CD4-positive, alpha-beta memory T cell (primary cell): ENCODE measurements around the gene KLK1. TPM values are rescaled to one million over a fixed set of nuclear protein-coding genes. Genes with fewer than 3 reads are reported as not detected.

Experiments used
- CTCF ChIA-PET: fragments of 350-600 bp; sonication (Branson Sonifier 250); formaldehyde crosslinking; loops from one replicate; lab custom pipeline; 2021; ENCODE audit warnings: inconsistent platforms; ENCODE audit not compliant: partially characterized antibody; lab: Charles Lee
- POLR2A ChIA-PET: fragments of 350-600 bp; sonication (Branson Sonifier 250); formaldehyde crosslinking; loops from one replicate; lab custom pipeline; 2021; ENCODE audit not compliant: partially characterized antibody; lab: Charles Lee
- DNase-seq, 5 donors: peaks; one replicate each; pipeline versions ENCODE4 v3.0.0 to v3.0.0-alpha.2; 2020 to 2022; ENCODE audit warnings: mixed read lengths in 1 of 5
- H3K27ac ChIP-seq: one replicate; pipeline ENCODE4 v1.7.0; 2013; ENCODE audit warnings: low read depth, low read length
- H3K27me3 ChIP-seq: 2 replicates; pipeline ENCODE4 v1.7.0; 2013; ENCODE audit warnings: mild to moderate bottlenecking, low read length, moderate library complexity; ENCODE audit not compliant: insufficient read depth
- H3K36me3 ChIP-seq: 2 replicates; pipeline ENCODE4 v1.7.0; 2013; ENCODE audit warnings: mild to moderate bottlenecking, low read length, moderate library complexity; ENCODE audit not compliant: insufficient read depth
- H3K4me1 ChIP-seq: 2 replicates; pipeline ENCODE4 v1.7.0; 2013; ENCODE audit warnings: mild to moderate bottlenecking, low read length, moderate library complexity; ENCODE audit not compliant: insufficient read depth
- H3K4me3 ChIP-seq, 2 donors: one replicate each; pipeline ENCODE4 v1.7.0; 2013; ENCODE audit warnings: low read length in 2 of 2, mild to moderate bottlenecking in 1 of 2
- H3K9me3 ChIP-seq, 2 donors: one replicate each; pipeline ENCODE4 v1.7.0; 2013; ENCODE audit warnings: low read length in 2 of 2, control low read depth in 1 of 2; ENCODE audit not compliant: control insufficient read depth in 1 of 2
- H3K27ac Mint-ChIP-seq, 7 donors: one replicate each; pipeline ENCODE4 v1.8.0; 2020 to 2021; ENCODE audit warnings: mixed read lengths in 7 of 7, mild to moderate bottlenecking in 6 of 7, inconsistent platforms in 3 of 7, moderate library complexity in 3 of 7
- H3K27me3 Mint-ChIP-seq, 2 donors: one replicate each; pipeline ENCODE4 v1.8.0; 2020 to 2021; ENCODE audit warnings: mixed read lengths in 2 of 2
- H3K36me3 Mint-ChIP-seq, 2 donors: one replicate each; pipeline ENCODE4 v1.8.0; 2020 to 2021; ENCODE audit warnings: mixed read lengths in 2 of 2, inconsistent platforms in 1 of 2, mild to moderate bottlenecking in 1 of 2
- H3K4me1 Mint-ChIP-seq, 4 donors: one replicate each; pipeline ENCODE4 v1.8.0; 2020 to 2021; ENCODE audit warnings: mixed read lengths in 4 of 4, mild to moderate bottlenecking in 1 of 4
- H3K4me3 Mint-ChIP-seq, 8 donors: one replicate each; pipeline ENCODE4 v1.8.0; 2020 to 2021; ENCODE audit warnings: mixed read lengths in 8 of 8, mild to moderate bottlenecking in 7 of 8, moderate library complexity in 6 of 8, inconsistent platforms in 3 of 8
- H3K9me3 Mint-ChIP-seq, 8 donors: one replicate each; pipeline ENCODE4 v1.8.0; 2020 to 2021; ENCODE audit warnings: mixed read lengths in 8 of 8, mild to moderate bottlenecking in 5 of 8, inconsistent platforms in 3 of 8, moderate library complexity in 1 of 8
- intact Hi-C: fragments of 100-400 bp; cut with micrococcal nuclease; formaldehyde crosslinking; loops from one replicate; pipeline ENCODE4 v1.15.1; 2023
- polyA plus RNA-seq, 2 donors: library from polyadenylated mRNA; unstranded; fragments of 300-500 nt; fragmentation: Illumina TruSeq; gene quantifications; one replicate each; pipeline ENCODE4 v1.2.3, GENCODE V29; 2021
- total RNA-seq, 2 experiments: library from RNA; stranded (reverse); gene quantifications; one replicate each; pipeline ENCODE4 v1.2.3, GENCODE V29; 2021

Gene KLK1
- total RNA-seq = not detected
- not detected for polyA plus RNA-seq

GRCh38 chr19:50823389-50824042 is at the start of gene KLK1:
KLK1 (minus strand) TSS chr19:50823787; CDS start chr19:50823748, 39 bp downstream.
- Mint-ChIP-seq H3K27ac (no peak within 1 kb of the TSS), H3K36me3 (no peaks in the 10 kb centered on the region), H3K4me3 (peak within 1 kb of the TSS in 1 of 8 donors; percentile 1), H3K9me3 (peaks cover 0 to 3% (median 0%) of the 10 kb centered on the region in 8 donors), H3K4me1 (peaks cover 10 to 15% (median 14%) of the 10 kb centered on the region in 4 donors), H3K27me3 (peaks cover 40 to 56% of the 10 kb centered on the region in 2 donors)
- H3K27me3 ChIP-seq = peaks cover 13% of the 10 kb centered on the region
- H3K9me3 ChIP-seq = no peaks in the 10 kb centered on the region
- H3K4me1 ChIP-seq = peaks cover 11% of the 10 kb centered on the region
- intact Hi-C loops = no loop called here
- DNase-seq = no peak
- no peak within 1 kb of the TSS for H3K27ac ChIP-seq
- ChIA-PET CTCF (no interaction called here), POLR2A (no interaction called here)
- H3K4me3 ChIP-seq = no peak within 1 kb of the TSS
- H3K36me3 ChIP-seq = no peaks in the 10 kb centered on the region

- Histone ChIP-seq H3K4me1 (no peaks in the 10 kb centered on the region), H3K36me3 (no peaks in the 10 kb centered on the region), H3K27me3 (no peaks in the 10 kb centered on the region), H3K27ac (no peak within 1 kb of the TSS), H3K9me3 (no peaks in the 10 kb centered on the region), H3K4me3 (no peak within 1 kb of the TSS)
- no peak for DNase-seq
- H3K4me3 Mint-ChIP-seq = no peak within 1 kb of the TSS
- ChIA-PET CTCF (no interaction called here), POLR2A (no interaction called here)
- peaks cover 0 to 2% (median 0%) of the 10 kb centered on the region in 8 donors for H3K9me3 Mint-ChIP-seq
- H3K27ac Mint-ChIP-seq = no peak within 1 kb of the TSS
- intact Hi-C loops = no loop called here
- H3K4me1 Mint-ChIP-seq = no peaks in the 10 kb centered on the region
- no peaks in the 10 kb centered on the region for H3K36me3 Mint-ChIP-seq
- H3K27me3 Mint-ChIP-seq = peaks cover 16 to 21% of the 10 kb centered on the region in 2 donors
These were observed 49.5 kb upstream of the KLK1 start, which contains the start of gene KLK2 for GRCh38 chr19:50873056-50873455. KLK2 (plus strand) TSS chr19:50873439; CDS start chr19:50873474, 35 bp downstream.

- POLR2A ChIA-PET = no interaction called here
- DNase-seq = no peak
- Mint-ChIP-seq H3K27me3 (peaks cover 22 to 25% of the 10 kb centered on the region in 2 donors), H3K4me1 (no peaks in the 10 kb centered on the region), H3K4me3 (no peak overlapping the region), H3K27ac (no peak overlapping the region), H3K9me3 (peaks cover 0 to 2% (median 0%) of the 10 kb centered on the region in 8 donors), H3K36me3 (no peaks in the 10 kb centered on the region)
- Histone ChIP-seq H3K4me1 (no peaks in the 10 kb centered on the region), H3K4me3 (no peak overlapping the region), H3K9me3 (no peaks in the 10 kb centered on the region), H3K36me3 (no peaks in the 10 kb centered on the region), H3K27ac (no peak overlapping the region), H3K27me3 (no peaks in the 10 kb centered on the region)
- CTCF ChIA-PET = no interaction called here
- intact Hi-C loops = no loop called here
These were observed 47.0 kb upstream of the KLK1 start for GRCh38 chr19:50870417-50871089.

- H3K4me1 Mint-ChIP-seq = no peaks in the 10 kb centered on the region
- Histone ChIP-seq H3K4me3 (no peak overlapping the region), H3K27ac (no peak overlapping the region), H3K27me3 (no peaks in the 10 kb centered on the region), H3K4me1 (no peaks in the 10 kb centered on the region), H3K9me3 (no peaks in the 10 kb centered on the region), H3K36me3 (no peaks in the 10 kb centered on the region)
- intact Hi-C loops = no loop called here
- POLR2A ChIA-PET = no interaction called here
- peaks cover 22 to 29% of the 10 kb centered on the region in 2 donors for H3K27me3 Mint-ChIP-seq
- no peak overlapping the region for H3K4me3 Mint-ChIP-seq
- H3K9me3 Mint-ChIP-seq = peaks cover 0 to 2% (median 0%) of the 10 kb centered on the region in 8 donors
- no peaks in the 10 kb centered on the region for H3K36me3 Mint-ChIP-seq
- peak overlapping the region in 1 of 7 donors; percentile 43 for H3K27ac Mint-ChIP-seq
- CTCF ChIA-PET = no interaction called here
- DNase-seq = no peak
These were observed 45.9 kb upstream of the KLK1 start for GRCh38 chr19:50869479-50869878.

- Mint-ChIP-seq H3K9me3 (peaks cover 0 to 20% (median 8%) of the 10 kb centered on the region in 8 donors), H3K27me3 (peaks cover 20 to 26% of the 10 kb centered on the region in 2 donors), H3K27ac (no peak overlapping the region), H3K4me3 (no peak overlapping the region), H3K36me3 (no peaks in the 10 kb centered on the region), H3K4me1 (no peaks in the 10 kb centered on the region)
- POLR2A ChIA-PET = no interaction called here
- Histone ChIP-seq H3K27me3 (peaks cover 6% of the 10 kb centered on the region), H3K4me1 (no peaks in the 10 kb centered on the region), H3K27ac (no peak overlapping the region), H3K4me3 (no peak overlapping the region), H3K9me3 (no peaks in the 10 kb centered on the region), H3K36me3 (no peaks in the 10 kb centered on the region)
- CTCF ChIA-PET = no interaction called here
- no peak for DNase-seq
- intact Hi-C loops = no loop called here
These were observed 38.1 kb upstream of the KLK1 start for GRCh38 chr19:50861496-50862286.

GRCh38 chr19:50861010-50861409 is 37.4 kb upstream of the KLK1 start:
- H3K4me1 ChIP-seq = no peaks in the 10 kb centered on the region
- peaks cover 24 to 27% of the 10 kb centered on the region in 2 donors for H3K27me3 Mint-ChIP-seq
- ChIA-PET CTCF (no interaction called here), POLR2A (no interaction called here)
- no peak overlapping the region for H3K27ac Mint-ChIP-seq
- H3K4me3 Mint-ChIP-seq = no peak overlapping the region
- no peak overlapping the region for H3K4me3 ChIP-seq
- H3K9me3 ChIP-seq = no peaks in the 10 kb centered on the region
- no peaks in the 10 kb centered on the region for H3K36me3 ChIP-seq
- intact Hi-C loops = no loop called here
- no peaks in the 10 kb centered on the region for H3K36me3 Mint-ChIP-seq
- no peak overlapping the region for H3K27ac ChIP-seq
- no peaks in the 10 kb centered on the region for H3K4me1 Mint-ChIP-seq
- no peak for DNase-seq
- H3K9me3 Mint-ChIP-seq = peaks cover 0 to 20% (median 8%) of the 10 kb centered on the region in 8 donors
- H3K27me3 ChIP-seq = peaks cover 6% of the 10 kb centered on the region

- H3K27me3 Mint-ChIP-seq = peaks cover 33 to 35% of the 10 kb centered on the region in 2 donors
- Histone ChIP-seq H3K9me3 (no peaks in the 10 kb centered on the region), H3K4me1 (no peaks in the 10 kb centered on the region), H3K4me3 (no peak overlapping the region), H3K36me3 (no peaks in the 10 kb centered on the region), H3K27ac (no peak overlapping the region), H3K27me3 (peaks cover 6% of the 10 kb centered on the region)
- H3K36me3 Mint-ChIP-seq = no peaks in the 10 kb centered on the region
- DNase-seq = no peak
- intact Hi-C loops = no loop called here
- no peak overlapping the region for H3K4me3 Mint-ChIP-seq
- ChIA-PET CTCF (no interaction called here), POLR2A (no interaction called here)
- no peaks in the 10 kb centered on the region for H3K4me1 Mint-ChIP-seq
- H3K27ac Mint-ChIP-seq = peak overlapping the region in 1 of 7 donors; percentile 11
- H3K9me3 Mint-ChIP-seq = peaks cover 0 to 20% (median 8%) of the 10 kb centered on the region in 8 donors
These were observed 36.3 kb upstream of the KLK1 start for GRCh38 chr19:50859849-50860248.
